Measurements from ENCODE around the gene ROS1.

Gene ROS1

GRCh38 chr6:117275711-117276110 lies 150.0 kb downstream of the ROS1 start (continued):
- no peak for TF ChIP-seq ESRRG (CRISPR knock-in tag; IDR thresholded peaks at IDR 0.05)
- TF ChIP-seq, protein P1, sequence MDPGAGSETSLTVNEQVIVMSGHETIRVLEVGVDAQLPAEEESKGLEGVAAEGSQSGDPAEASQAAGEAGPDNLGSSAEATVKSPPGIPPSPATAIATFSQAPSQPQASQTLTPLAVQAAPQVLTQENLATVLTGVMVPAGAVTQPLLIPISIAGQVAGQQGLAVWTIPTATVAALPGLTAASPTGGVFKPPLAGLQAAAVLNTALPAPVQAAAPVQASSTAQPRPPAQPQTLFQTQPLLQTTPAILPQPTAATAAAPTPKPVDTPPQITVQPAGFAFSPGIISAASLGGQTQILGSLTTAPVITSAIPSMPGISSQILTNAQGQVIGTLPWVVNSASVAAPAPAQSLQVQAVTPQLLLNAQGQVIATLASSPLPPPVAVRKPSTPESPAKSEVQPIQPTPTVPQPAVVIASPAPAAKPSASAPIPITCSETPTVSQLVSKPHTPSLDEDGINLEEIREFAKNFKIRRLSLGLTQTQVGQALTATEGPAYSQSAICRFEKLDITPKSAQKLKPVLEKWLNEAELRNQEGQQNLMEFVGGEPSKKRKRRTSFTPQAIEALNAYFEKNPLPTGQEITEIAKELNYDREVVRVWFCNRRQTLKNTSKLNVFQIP (CRISPR knock-in tag; IDR thresholded peaks at IDR 0.05; ENCODE audit: borderline replicate concordance, low read depth) = no peak
- TF ChIP-seq TOX (CRISPR knock-in tag; IDR thresholded peaks at IDR 0.05; ENCODE audit: borderline replicate concordance) = no peak

DNA sequence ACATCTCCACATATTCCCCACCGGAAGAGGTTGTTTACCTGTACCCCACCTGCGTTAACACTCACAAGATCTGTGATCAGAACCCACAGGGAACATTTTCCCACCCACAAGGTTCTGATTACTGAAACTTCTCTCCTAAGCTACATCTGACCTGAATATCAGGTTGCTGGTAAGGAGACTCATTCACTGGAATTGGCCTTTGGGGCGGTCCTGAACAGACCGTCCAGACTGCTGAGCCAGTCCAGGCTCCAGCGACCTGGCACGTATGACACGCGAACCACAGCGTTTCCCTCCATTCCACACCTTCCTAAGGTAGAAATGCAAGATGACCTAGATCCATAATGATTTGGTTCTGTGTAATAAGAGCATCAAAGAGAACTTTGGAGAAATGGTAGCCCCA lies 150.5 kb downstream of the ROS1 start:
- ATAC-seq = no peak
- no peak for TF ChIP-seq ZNF8 (CRISPR knock-in tag; IDR thresholded peaks at IDR 0.05)
- no peak for TF ChIP-seq TOX (CRISPR knock-in tag; IDR thresholded peaks at IDR 0.05; ENCODE audit: borderline replicate concordance)
- TF ChIP-seq ZNF565 (CRISPR knock-in tag; conservative IDR thresholded peaks at IDR 0.05; ENCODE audit: low read depth) = no peak
- no peak for TF ChIP-seq ZC3H10 (CRISPR knock-in tag; IDR thresholded peaks at IDR 0.05)
- no peak for TF ChIP-seq RARB (CRISPR knock-in tag; IDR thresholded peaks at IDR 0.05)
- TF ChIP-seq ARNTL (CRISPR knock-in tag; IDR thresholded peaks at IDR 0.05; ENCODE audit: borderline replicate concordance, low read depth) = no peak
- no peak for TF ChIP-seq TCF4 (CRISPR knock-in tag; IDR thresholded peaks at IDR 0.05; ENCODE audit: borderline replicate concordance)
- no peak for TF ChIP-seq SNAI2 (CRISPR knock-in tag; IDR thresholded peaks at IDR 0.05)
- no peak for TF ChIP-seq TSHZ2 (CRISPR knock-in tag; IDR thresholded peaks at IDR 0.05)
- no peak for TF ChIP-seq CSDC2 (CRISPR knock-in tag; IDR thresholded peaks at IDR 0.05)
- TF ChIP-seq ISL1 (CRISPR knock-in tag; IDR thresholded peaks at IDR 0.05) = no peak
- no peak for TF ChIP-seq PATZ1 (CRISPR knock-in tag; IDR thresholded peaks at IDR 0.05; ENCODE audit: borderline replicate concordance)
- no peak for TF ChIP-seq GLIS3 (CRISPR knock-in tag; IDR thresholded peaks at IDR 0.05)
- TF ChIP-seq ESRRG (CRISPR knock-in tag; IDR thresholded peaks at IDR 0.05) = no peak
- TF ChIP-seq ZFP3 (CRISPR knock-in tag; IDR thresholded peaks at IDR 0.05) = no peak
- TF ChIP-seq PPARA (CRISPR knock-in tag; IDR thresholded peaks at IDR 0.05; ENCODE audit: borderline replicate concordance) = no peak
- TF ChIP-seq CSRNP3 (CRISPR knock-in tag; IDR thresholded peaks at IDR 0.05) = no peak
- no peak for TF ChIP-seq CREB5 (CRISPR knock-in tag; IDR thresholded peaks at IDR 0.05; ENCODE audit: low read depth)

DNA sequence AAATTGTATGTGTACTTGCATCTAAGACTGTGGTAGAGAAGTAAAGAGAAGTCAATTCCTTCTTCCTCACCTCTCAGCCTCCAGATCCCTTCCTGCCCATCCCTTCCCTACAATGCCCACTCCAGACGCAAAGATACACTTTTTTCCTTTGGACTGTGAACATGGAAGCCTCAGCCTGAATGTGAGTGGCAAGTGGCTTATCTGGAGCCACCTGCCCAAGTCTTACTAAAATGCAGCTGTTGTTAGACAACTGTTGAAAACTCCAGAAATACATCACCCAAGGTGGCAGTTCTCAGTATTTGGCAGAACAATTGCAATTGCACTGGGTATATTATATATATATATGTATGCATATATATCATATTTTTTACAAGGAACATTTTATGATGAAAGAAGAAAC lies 152.9 kb downstream of the ROS1 start:
- ATAC-seq = no peak
- TF ChIP-seq PPARA (CRISPR knock-in tag; IDR thresholded peaks at IDR 0.05; ENCODE audit: borderline replicate concordance) = no peak
- no peak for TF ChIP-seq PATZ1 (CRISPR knock-in tag; IDR thresholded peaks at IDR 0.05; ENCODE audit: borderline replicate concordance)
- TF ChIP-seq ZNF8 (CRISPR knock-in tag; IDR thresholded peaks at IDR 0.05) = no peak
- TF ChIP-seq, protein P1 (CRISPR knock-in tag; IDR thresholded peaks at IDR 0.05; ENCODE audit: borderline replicate concordance, low read depth) = no peak
- no peak for TF ChIP-seq ISL1 (CRISPR knock-in tag; IDR thresholded peaks at IDR 0.05)
- no peak for TF ChIP-seq ARNTL (CRISPR knock-in tag; IDR thresholded peaks at IDR 0.05; ENCODE audit: borderline replicate concordance, low read depth)
- no peak for TF ChIP-seq RARB (CRISPR knock-in tag; IDR thresholded peaks at IDR 0.05)
- TF ChIP-seq CSRNP3 (CRISPR knock-in tag; IDR thresholded peaks at IDR 0.05) = no peak
- TF ChIP-seq TOX (CRISPR knock-in tag; IDR thresholded peaks at IDR 0.05; ENCODE audit: borderline replicate concordance) = no peak
- TF ChIP-seq ZFP30 (CRISPR knock-in tag; IDR thresholded peaks at IDR 0.05) = no peak
- no peak for TF ChIP-seq CSDC2 (CRISPR knock-in tag; IDR thresholded peaks at IDR 0.05)
- no peak for TF ChIP-seq ZFP3 (CRISPR knock-in tag; IDR thresholded peaks at IDR 0.05)
